IPS-18a (cell line): ENCODE measurements around the gene KLHL33.

Source experiments
- H3K27ac ChIP-seq: one replicate; pipeline ENCODE4 v1.5.1; 2013; ENCODE audit warnings: low read length
- H3K27me3 ChIP-seq: one replicate; pipeline ENCODE4 v1.6.1; 2013; ENCODE audit warnings: mild to moderate bottlenecking, low read length; ENCODE audit not compliant: control insufficient read depth, insufficient read depth
- H3K36me3 ChIP-seq: one replicate; pipeline ENCODE4 v1.6.1; 2013; ENCODE audit warnings: low read depth, low read length; ENCODE audit not compliant: control insufficient read depth
- H3K4me1 ChIP-seq: one replicate; pipeline ENCODE4 v1.6.1; 2013; ENCODE audit warnings: low read depth, low read length; ENCODE audit not compliant: control insufficient read depth
- H3K4me3 ChIP-seq: one replicate; pipeline ENCODE4 v1.5.1; 2013; ENCODE audit warnings: low read length
- H3K9ac ChIP-seq: one replicate; pipeline ENCODE4 v1.6.1; 2013; ENCODE audit warnings: mild to moderate bottlenecking, low read length, moderate library complexity
- H3K9me3 ChIP-seq: one replicate; pipeline ENCODE4 v1.6.1; 2013; ENCODE audit warnings: low read depth, low read length; ENCODE audit not compliant: control insufficient read depth

Gene KLHL33, protein sequence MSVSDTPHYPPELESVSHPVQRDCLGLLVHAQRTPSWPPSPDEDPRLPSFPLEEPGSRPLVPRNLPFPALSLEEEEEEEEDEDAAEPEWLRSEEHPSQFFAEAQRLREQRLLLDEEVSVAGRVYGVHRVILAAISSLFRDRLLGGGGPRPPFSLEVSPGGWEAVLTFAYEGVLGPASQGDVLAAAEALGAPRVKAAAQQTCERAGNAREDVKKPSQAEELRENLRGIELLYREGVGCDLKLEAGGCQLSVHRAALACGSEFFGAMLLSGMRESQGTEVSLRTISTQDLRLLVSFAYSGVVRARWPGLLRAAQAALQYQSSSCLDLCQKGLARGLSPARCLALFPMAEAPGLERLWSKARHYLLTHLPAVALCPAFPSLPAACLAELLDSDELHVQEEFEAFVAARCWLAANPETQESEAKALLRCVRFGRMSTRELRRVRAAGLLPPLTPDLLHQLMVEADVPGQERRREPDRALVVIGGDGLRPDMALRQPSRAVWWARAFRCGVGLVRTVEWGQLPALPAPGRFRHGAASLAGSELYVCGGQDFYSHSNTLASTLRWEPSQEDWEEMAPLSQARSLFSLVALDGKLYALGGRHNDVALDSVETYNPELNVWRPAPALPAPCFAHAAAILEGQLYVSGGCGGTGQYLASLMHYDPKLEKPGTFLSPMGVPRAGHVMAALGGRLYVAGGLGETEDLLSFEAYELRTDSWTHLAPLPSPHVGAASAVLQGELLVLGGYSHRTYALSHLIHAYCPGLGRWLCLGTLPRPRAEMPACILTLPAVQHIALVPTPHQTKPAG

DNA sequence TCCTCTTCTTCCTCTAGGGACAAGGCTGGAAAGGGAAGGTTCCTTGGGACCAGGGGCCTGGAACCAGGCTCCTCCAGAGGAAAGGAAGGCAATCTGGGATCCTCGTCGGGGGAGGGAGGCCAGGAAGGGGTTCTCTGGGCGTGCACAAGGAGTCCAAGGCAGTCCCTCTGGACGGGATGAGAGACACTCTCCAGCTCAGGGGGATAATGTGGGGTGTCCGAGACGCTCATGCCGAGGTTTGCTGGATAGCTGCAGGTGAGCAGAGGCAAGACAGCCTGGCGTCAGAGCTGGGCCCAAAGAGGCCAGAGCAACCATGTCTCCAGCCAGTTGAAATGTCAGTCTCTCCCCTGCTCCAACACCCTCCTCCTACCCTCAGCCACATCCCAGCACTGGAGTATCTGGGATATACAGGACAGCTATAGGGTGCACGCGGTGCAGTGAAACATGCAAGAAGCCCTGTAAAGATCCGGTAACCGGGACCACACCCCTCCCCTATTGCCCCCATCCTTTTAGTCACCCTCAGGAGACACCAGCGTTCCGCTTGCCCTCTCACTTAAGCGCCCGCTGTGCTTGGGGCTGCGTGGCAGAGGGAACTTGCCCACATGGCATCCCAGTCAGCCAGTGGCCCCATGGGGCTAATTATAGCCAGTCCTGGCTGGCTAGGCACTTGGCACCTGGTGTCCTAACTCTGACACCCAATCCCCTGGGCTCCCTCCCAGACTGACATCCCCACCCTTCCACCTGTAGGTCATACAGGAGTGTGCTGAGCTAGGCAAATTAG lies at the start of gene KLHL33:
TSS of gene KLHL33 (minus strand) at position 585 of the 781 bp plus-strand sequence. CDS start at position 230, 355 bp downstream.
- Histone ChIP-seq H3K36me3 (no peaks in the 10 kb centered on the region), H3K4me3 (no peak within 1 kb of the TSS), H3K9ac (no peak within 1 kb of the TSS), H3K9me3 (no peaks in the 10 kb centered on the region), H3K27me3 (no peaks in the 10 kb centered on the region), H3K4me1 (no peaks in the 10 kb centered on the region), H3K27ac (no peak within 1 kb of the TSS)

DNA sequence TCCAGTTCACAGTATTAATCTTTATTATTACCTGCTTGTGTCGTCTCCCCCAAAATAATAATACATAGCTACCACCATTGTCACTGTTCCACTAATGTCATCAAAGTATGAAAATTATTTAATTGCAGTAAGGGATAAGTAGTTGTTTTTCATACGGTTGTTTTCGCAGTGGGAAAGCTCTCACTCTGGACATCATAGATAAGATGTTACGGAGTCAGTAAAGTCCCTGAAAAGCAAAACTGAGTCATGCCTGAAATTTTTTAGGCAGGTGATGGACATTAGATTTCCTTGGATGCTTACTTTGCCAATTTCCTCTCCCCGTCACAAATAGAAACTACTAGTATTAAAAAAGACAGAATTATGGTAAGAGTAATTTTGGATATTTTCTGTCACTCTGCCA lies 46.4 kb upstream of the KLHL33 start:
- Histone ChIP-seq H3K27me3 (no peaks in the 10 kb centered on the region), H3K27ac (no peak overlapping the region), H3K9me3 (no peaks in the 10 kb centered on the region), H3K4me1 (peaks cover 22% of the 10 kb centered on the region), H3K36me3 (peaks cover 11% of the 10 kb centered on the region), H3K9ac (no peak overlapping the region), H3K4me3 (no peak overlapping the region)

DNA sequence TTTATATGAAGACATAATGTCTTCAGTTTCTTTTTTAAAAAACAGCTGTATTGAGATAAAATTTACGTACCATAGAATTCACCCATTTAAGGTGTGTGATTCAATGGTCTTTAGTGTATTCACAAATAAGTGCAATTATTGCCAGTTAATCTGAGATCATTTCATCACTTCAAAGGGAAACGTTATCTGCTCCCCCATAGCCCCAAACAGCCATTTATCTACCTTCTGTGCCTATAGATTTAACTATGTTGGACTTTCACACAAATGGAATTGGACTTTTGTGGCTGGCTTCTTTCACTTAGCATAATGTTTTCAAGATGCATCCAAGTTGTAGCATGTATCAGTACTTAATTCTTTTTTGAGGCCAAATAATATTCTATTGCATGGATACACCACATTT lies 42.9 kb upstream of the KLHL33 start:
- Histone ChIP-seq H3K36me3 (peaks cover 46% of the 10 kb centered on the region), H3K27ac (no peak overlapping the region), H3K9me3 (no peaks in the 10 kb centered on the region), H3K9ac (no peak overlapping the region), H3K4me1 (peaks cover 11% of the 10 kb centered on the region), H3K4me3 (no peak overlapping the region), H3K27me3 (no peaks in the 10 kb centered on the region)

DNA sequence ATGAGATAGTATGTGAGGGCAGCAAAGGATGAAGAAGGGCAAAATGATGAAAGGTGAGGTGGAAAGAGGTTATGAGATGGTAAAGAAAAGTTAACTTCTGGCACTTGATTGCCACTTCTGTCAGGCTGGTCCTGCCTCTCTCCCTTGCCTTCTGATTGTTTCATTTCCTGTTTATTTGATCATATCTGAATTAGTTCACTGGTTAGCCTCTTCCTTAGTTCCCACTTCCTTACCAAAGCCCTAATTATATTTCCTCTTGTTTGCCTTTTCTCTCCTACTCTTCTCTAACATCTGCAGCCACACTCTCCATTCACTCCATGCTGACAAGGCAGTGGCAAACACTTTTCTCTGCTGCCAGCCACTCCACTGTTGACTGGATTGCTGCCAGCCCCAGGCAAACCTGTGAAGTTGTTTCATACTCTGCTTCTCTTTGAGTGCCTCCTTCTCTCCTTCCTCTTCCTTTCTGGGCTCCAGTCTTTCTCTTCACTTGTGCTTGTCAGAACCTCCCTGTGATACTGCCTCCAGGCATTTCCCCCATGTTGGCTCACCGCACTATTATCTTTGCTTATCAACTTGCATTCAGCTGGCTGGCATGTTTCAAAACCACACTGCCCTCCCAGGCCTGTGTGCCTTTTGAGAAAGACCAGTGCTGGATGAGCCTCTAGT lies 41.4 kb upstream of the KLHL33 start:
- Histone ChIP-seq H3K4me3 (no peak overlapping the region), H3K9me3 (no peaks in the 10 kb centered on the region), H3K27me3 (no peaks in the 10 kb centered on the region), H3K36me3 (peaks cover 61% of the 10 kb centered on the region), H3K4me1 (peaks cover 11% of the 10 kb centered on the region), H3K27ac (no peak overlapping the region), H3K9ac (no peak overlapping the region)

DNA sequence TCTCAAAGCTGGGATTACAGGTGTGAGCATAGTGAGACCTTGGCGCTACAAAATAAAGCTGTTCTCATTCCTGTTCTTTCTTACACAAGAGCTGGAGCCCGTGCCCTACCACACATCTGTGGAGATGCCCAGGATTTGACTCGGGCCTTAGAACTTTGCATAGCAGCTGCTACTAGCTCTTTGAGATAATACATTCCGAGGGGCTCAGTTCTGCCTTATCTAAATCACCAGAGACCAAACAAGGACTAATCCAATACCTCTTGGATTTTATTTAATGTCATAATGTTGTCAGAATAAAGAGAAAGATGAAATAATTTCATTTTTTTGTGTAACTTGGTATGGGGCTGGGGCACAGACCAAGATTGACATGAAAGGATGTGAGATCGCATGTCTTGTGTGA lies 40.8 kb upstream of the KLHL33 start:
- Histone ChIP-seq H3K4me3 (no peak overlapping the region), H3K27me3 (no peaks in the 10 kb centered on the region), H3K9me3 (no peaks in the 10 kb centered on the region), H3K27ac (no peak overlapping the region), H3K36me3 (peaks cover 63% of the 10 kb centered on the region), H3K4me1 (peaks cover 5% of the 10 kb centered on the region), H3K9ac (no peak overlapping the region)

DNA sequence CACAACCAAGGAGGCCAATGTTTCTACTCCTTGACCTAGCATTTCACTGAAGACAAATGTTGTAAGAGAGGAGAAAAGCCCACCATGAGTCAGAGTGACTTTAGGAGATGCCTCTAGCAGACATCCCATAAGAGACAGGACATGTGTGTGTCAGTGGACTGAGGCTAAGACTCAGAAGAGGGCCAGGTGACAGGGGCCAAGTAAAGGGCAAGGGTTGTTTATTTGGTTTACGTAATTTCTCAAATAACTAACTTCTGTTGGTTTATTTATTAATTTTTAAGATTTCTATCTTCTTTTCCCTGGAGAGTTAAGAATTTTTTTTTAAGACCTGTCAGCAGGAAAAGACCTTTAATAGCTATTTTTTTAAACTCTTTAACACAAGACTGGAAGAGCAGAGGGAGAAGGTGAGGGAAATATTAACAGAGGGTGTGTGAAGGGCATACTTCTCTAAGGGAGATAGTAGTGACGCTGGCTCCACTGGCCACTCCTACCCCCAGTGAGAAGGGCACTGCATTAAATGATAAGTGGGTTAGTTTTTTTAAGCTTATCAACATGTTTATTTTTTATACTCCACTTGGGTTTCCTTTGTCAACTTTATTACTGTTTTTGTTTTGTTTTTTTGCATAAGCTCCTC lies 36.7 kb upstream of the KLHL33 start:
- Histone ChIP-seq H3K36me3 (peaks cover 55% of the 10 kb centered on the region), H3K9me3 (no peaks in the 10 kb centered on the region), H3K27me3 (no peaks in the 10 kb centered on the region), H3K9ac (no peak overlapping the region), H3K27ac (no peak overlapping the region), H3K4me1 (peaks cover 13% of the 10 kb centered on the region), H3K4me3 (no peak overlapping the region)

DNA sequence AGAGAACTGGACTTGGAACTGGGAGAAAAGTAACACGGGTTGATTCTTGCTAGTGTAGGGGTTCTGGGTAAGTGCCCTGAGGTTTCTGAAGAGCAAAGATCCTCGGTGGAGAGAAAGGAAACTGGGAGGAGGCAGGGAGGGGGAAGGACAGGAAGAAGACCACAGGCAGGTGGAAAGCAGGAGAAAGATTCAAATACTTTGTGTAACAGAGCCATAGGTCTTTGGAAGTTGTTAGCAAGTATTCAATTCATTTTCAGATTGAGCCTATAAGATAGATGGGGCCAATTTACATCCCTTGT lies 34.6 kb upstream of the KLHL33 start:
- Histone ChIP-seq H3K27me3 (no peaks in the 10 kb centered on the region), H3K4me1 (peaks cover 13% of the 10 kb centered on the region), H3K9ac (peak overlapping the region; percentile 92), H3K27ac (peak overlapping the region; percentile 77), H3K36me3 (peaks cover 34% of the 10 kb centered on the region), H3K4me3 (peak overlapping the region; percentile 86), H3K9me3 (no peaks in the 10 kb centered on the region)

DNA sequence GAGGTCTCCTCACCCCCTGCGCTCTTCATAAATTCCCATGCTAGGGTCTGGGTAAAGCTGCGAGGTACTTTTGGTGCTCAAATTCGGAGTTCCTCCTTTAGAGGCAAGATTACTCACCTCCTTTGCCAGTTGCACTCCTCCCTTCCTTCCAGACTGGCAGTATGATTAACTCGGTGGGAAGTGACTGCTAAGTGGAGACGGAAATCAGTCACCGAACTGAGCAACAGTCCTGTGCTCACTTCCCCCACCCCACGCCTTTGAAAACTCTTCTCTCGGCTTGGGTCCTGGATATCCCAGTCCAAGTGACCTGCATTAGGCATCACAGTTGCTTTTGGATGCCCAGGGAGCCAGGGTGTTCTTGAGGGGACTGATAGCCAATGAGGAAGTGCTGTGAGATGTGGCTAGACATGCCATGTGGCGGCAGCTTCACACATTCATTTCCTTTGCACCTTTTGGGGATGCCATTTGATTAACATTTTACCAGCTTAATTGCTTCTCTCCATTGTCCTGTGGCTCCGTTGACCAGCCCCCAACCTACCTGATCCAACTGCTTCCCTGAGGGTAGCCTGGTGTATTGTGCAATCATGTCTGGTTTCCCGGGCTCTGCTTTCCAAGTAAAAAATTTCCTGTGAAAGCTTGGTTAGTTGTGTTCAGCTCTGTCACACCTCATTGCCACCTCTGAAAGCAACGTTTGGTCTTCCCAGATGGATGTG lies 34.1 kb upstream of the KLHL33 start:
- Histone ChIP-seq H3K4me3 (peak overlapping the region; percentile 86), H3K36me3 (peaks cover 29% of the 10 kb centered on the region), H3K4me1 (peaks cover 13% of the 10 kb centered on the region), H3K27ac (peak overlapping the region; percentile 77), H3K9ac (peak overlapping the region; percentile 92), H3K9me3 (no peaks in the 10 kb centered on the region), H3K27me3 (no peaks in the 10 kb centered on the region)

DNA sequence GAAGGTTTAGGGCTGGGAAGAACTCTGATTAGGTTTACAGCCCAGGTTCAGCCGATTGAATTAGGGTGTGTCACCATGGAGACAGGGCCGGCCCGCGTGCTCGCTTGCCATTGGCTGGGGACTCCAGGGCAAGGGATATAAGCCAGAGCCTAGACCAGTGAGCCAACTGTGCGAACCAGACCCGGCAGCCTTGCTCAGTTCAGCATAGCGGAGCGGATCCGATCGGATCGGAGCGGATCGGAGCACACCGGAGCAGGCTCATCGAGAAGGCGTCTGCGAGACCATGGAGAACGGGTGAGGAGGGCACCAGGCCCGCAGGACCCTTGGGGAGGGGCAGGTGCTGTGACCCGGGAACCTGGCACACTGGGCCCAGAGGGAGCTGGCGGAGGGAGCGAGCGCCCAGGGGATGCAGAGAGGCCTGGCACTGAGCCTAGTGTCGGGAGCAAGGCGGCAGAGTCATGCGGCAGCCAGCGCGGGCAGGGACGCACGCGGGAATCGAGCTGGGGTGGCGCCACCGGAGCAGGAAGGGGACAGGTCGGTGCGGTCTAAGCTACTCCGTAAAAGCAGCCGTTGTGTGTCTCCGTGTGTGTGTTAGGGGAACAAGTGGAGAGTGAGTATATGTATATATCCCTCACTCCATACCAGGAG lies 33.4 kb upstream of the KLHL33 start, which contains the start of gene PNP:
TSS of gene PNP (plus strand) at position 165 of the 648 bp plus-strand sequence. CDS start at position 284, 119 bp downstream.
- Histone ChIP-seq H3K4me3 (peak within 1 kb of the TSS; percentile 86), H3K9me3 (no peaks in the 10 kb centered on the region), H3K36me3 (peaks cover 22% of the 10 kb centered on the region), H3K27ac (peak within 1 kb of the TSS; percentile 77), H3K4me1 (peaks cover 13% of the 10 kb centered on the region), H3K9ac (peak within 1 kb of the TSS; percentile 92), H3K27me3 (no peaks in the 10 kb centered on the region)

DNA sequence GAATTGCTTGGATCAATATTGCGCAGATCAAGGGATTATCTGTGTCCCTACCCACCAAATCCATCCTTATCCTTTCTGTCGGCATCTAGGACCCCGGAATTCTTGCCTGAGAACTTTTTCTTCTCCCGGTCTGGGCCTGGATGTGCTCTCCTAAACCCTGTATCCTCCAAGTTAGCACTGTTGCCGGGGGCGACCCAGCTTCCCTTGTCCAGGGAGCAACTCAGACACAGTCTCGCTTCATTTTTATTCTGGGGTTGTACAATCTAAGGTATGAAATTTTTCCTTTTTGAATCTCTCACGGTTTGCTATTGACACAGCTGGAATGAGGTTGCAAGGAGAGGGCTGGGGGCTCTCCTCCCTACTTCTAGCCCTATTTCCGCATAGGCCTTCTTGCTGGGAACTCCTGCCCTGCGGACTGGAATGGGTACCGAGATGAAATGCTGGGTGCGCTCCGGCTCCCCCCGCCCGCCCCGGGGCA lies 32.8 kb upstream of the KLHL33 start:
- Histone ChIP-seq H3K36me3 (peaks cover 16% of the 10 kb centered on the region), H3K4me1 (peaks cover 13% of the 10 kb centered on the region), H3K27ac (no peak overlapping the region), H3K27me3 (no peaks in the 10 kb centered on the region), H3K9ac (peak overlapping the region; percentile 92), H3K9me3 (no peaks in the 10 kb centered on the region), H3K4me3 (peak overlapping the region; percentile 86)
